ENCODE results near the gene APOBEC2. TPM values are rescaled to one million over a fixed set of nuclear protein-coding genes. Genes with fewer than 3 reads are reported as not detected.
A peak's percentile ranks its signal among the peaks of the same experiment; 100 is the strongest.

APOBEC2 gene
- total and polyA plus RNA-seq, 9 of the 15 experiments (the other 6 are each of a cell fraction or from before 2014, with no cell fraction given), result 0.25 to 1.6 TPM; not detected in 7

DNA sequence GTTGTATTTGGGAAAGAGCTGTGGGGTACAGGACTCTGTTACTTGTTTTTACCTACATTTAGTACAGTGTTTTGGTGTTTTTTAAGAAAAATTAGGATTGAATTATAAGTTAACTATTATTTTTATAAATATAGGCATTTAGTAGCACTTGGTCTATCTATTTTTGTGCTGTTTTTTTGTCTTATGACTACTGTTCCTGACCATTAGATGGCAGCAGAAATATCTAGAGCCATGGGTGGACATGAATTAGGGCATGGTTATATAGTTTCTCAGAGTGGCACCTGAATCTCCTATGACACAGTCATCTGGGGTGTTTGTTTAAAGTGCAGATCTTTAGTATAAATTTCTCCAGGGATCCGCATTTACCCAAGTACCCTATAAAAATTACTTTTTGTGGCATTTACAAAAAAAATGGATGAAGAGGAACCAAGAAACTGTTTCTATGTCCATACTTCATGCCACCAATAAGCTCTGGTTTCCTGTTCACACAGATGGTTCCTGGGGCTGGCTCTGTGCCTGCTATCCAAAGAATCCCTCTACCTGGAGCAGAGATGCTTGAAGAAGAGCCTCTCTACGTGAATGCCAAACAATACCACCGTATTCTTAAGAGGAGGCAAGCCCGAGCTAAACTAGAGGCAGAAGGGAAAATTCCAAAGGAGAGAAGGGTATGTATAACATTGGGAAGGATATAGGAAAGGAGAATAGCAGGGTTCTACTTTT lies 39.6 kb downstream of the APOBEC2 start (continued):
- no peak for TF ChIP-seq FOXK2 (conservative IDR thresholded peaks at IDR 0.05 in 1 of 2, IDR thresholded peaks at IDR 0.05 in 1 of 2; ENCODE audit: low read depth in 2 of 2)
- TF ChIP-seq SMC3 (conservative IDR thresholded peaks at IDR 0.05; ENCODE audit: insufficient read depth, low read depth, low read length), result 0 out of 2 replicates have a peak, but pooled peaks have one; percentile 5
- TF ChIP-seq EP300 (IDR thresholded peaks at IDR 0.05; ENCODE audit: low read length), result no peak
- no peak for TF ChIP-seq TCF7L2 (IDR thresholded peaks at IDR 0.05; ENCODE audit: low read depth, low read length)
- peak; percentile 4 to 48 (median 32); a peak in 2 of 6 replicates for TF ChIP-seq CTCF (IDR thresholded peaks at IDR 0.05 in 2 of 3, conservative IDR thresholded peaks at IDR 0.05 in 1 of 3; ENCODE audit: insufficient read depth in 2 of 3, low read depth in 1 of 3, low read length in 3 of 3)

- no peak overlapping the region for H3K4me3 ChIP-seq
Observed at GRCh38 chr6:41093729-41094128, 40.7 kb downstream of the APOBEC2 start.

More at GRCh38 chr6:41093729-41094128, 40.7 kb downstream of the APOBEC2 start:
- POLR2A ChIA-PET, result no interaction called here
- no TSS peak for BruUV-seq (replicated peaks)
- Histone ChIP-seq H3K27me3 (ENCODE audit: control insufficient read depth in 2 of 2, insufficient read depth in 2 of 2, low read length in 2 of 2) (no peaks in the 10 kb centered on the region), H4K20me1 (replicated peaks; ENCODE audit: control insufficient read depth, insufficient read depth, low read length) (no peaks in the 10 kb centered on the region), H3K4me2 (ENCODE audit: insufficient read depth, low read length) (no peak overlapping the region), H3K4me1 (replicated peaks in 1 of 2; ENCODE audit: control insufficient read depth in 2 of 2, insufficient read depth in 2 of 2, low read length in 2 of 2) (no peaks in the 10 kb centered on the region), H3K36me3 (ENCODE audit: control insufficient read depth, insufficient read depth, low read length) (peaks cover 94% of the 10 kb centered on the region), H3K9me3 (replicated peaks; ENCODE audit: control insufficient read depth, insufficient read depth, low read depth, low read length) (no peaks in the 10 kb centered on the region), H3K9ac (ENCODE audit: insufficient read depth in 1 of 2, low read depth in 2 of 2, low read length in 2 of 2) (no peak overlapping the region), H3K79me2 (ENCODE audit: control insufficient read depth, insufficient read depth, low read length) (no peaks in the 10 kb centered on the region), H2AFZ (ENCODE audit: low read depth, low read length) (no peak overlapping the region), H3K27ac (ENCODE audit: extremely low read depth, low read depth, low read length) (no peak overlapping the region), H3K9me1 (ENCODE audit: control insufficient read depth, insufficient read depth, low read length) (no peaks in the 10 kb centered on the region)
- in situ Hi-C loops (cut with MboI), result no loop called here
- CTCF ChIA-PET (ENCODE audit: low intra/inter-chr PET ratio), result no interaction called here
- FAIRE-seq (no peak), DNase-seq (ENCODE audit: extremely low read depth in 1 of 4, low spot score in 3 of 4) (no peak), ATAC-seq (no peak)
- TF ChIP-seq GABPA (tag; conservative IDR thresholded peaks at IDR 0.05; ENCODE audit: low read depth) (no peak), FOXA3 (CRISPR knock-in tag; conservative IDR thresholded peaks at IDR 0.05 in 1 of 2, IDR thresholded peaks at IDR 0.05 in 1 of 2) (no peak), HOXB6 (CRISPR knock-in tag; IDR thresholded peaks at IDR 0.05; ENCODE audit: borderline replicate concordance) (no peak), ARID3A (IDR thresholded peaks at IDR 0.05; ENCODE audit: borderline replicate concordance, low read depth, low read length) (no peak), ZNF24 (IDR thresholded peaks at IDR 0.05) (no peak)
- TF ChIP-seq, protein P1, sequence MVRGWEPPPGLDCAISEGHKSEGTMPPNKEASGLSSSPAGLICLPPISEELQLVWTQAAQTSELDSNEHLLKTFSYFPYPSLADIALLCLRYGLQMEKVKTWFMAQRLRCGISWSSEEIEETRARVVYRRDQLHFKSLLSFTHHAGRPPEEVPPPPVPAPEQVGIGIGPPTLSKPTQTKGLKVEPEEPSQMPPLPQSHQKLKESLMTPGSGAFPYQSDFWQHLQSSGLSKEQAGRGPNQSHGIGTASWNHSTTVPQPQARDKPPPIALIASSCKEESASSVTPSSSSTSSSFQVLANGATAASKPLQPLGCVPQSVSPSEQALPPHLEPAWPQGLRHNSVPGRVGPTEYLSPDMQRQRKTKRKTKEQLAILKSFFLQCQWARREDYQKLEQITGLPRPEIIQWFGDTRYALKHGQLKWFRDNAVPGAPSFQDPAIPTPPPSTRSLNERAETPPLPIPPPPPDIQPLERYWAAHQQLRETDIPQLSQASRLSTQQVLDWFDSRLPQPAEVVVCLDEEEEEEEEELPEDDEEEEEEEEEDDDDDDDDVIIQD (CRISPR knock-in tag; IDR thresholded peaks at IDR 0.05), result no peak
- TF ChIP-seq, protein P2, sequence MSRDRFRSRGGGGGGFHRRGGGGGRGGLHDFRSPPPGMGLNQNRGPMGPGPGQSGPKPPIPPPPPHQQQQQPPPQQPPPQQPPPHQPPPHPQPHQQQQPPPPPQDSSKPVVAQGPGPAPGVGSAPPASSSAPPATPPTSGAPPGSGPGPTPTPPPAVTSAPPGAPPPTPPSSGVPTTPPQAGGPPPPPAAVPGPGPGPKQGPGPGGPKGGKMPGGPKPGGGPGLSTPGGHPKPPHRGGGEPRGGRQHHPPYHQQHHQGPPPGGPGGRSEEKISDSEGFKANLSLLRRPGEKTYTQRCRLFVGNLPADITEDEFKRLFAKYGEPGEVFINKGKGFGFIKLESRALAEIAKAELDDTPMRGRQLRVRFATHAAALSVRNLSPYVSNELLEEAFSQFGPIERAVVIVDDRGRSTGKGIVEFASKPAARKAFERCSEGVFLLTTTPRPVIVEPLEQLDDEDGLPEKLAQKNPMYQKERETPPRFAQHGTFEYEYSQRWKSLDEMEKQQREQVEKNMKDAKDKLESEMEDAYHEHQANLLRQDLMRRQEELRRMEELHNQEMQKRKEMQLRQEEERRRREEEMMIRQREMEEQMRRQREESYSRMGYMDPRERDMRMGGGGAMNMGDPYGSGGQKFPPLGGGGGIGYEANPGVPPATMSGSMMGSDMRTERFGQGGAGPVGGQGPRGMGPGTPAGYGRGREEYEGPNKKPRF (IDR thresholded peaks at IDR 0.05; ENCODE audit: low read depth, low read length), result no peak
- intact Hi-C loops (cut with micrococcal nuclease), result loop anchor here (5.0 kb wide), 1 partner anchor 89 kb away; no protein-coding TSS in a partner anchor
- 87% methylated on average over 6 of the region's 6 CpGs for WGBS (ENCODE audit: insufficient coverage, low coverage, missing lambda C conversion rate)

All from K562 (cell line).